Epidermal melanocyte (primary cell): Measurements from ENCODE around the gene RETREG3.
A peak's percentile ranks its signal among the peaks of the same experiment; 100 is the strongest.
"Not testable (repeated sequence)": the region's sequence is repeated elsewhere in the genome, so short reads cannot be mapped to it uniquely, and the experiment has no call there.

ENCODE experiments used
- DNase-seq: peaks from one replicate; pipeline ENCODE4 v3.0.0; 2011; ENCODE audit warnings: low spot score; ENCODE audit not compliant: insufficient read length

The RETREG3 gene

GRCh38 chr17:42613699-42614295 lies 4.6 kb upstream of the RETREG3 start:
- no peak for DNase-seq

DNA sequence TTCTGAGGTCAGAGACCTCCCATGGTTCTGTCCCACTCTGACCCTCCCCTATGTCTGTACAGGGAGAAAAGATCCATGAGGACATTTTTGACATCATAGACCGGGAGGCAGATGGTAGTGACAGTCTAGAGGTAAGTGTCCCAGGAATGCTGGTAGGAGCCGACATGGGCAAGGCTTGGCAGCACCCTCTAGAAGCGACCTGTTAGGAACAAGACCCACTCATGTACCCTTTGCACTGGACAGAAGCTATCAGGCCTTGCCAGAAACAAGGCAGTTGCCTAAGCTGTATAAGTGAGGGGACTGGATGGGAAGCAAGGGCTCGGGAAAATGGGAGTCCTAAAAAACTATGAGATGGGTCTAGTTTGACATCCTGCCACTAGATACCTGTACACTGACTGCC lies 2.8 kb upstream of the RETREG3 start:
- DNase-seq = no peak

DNA sequence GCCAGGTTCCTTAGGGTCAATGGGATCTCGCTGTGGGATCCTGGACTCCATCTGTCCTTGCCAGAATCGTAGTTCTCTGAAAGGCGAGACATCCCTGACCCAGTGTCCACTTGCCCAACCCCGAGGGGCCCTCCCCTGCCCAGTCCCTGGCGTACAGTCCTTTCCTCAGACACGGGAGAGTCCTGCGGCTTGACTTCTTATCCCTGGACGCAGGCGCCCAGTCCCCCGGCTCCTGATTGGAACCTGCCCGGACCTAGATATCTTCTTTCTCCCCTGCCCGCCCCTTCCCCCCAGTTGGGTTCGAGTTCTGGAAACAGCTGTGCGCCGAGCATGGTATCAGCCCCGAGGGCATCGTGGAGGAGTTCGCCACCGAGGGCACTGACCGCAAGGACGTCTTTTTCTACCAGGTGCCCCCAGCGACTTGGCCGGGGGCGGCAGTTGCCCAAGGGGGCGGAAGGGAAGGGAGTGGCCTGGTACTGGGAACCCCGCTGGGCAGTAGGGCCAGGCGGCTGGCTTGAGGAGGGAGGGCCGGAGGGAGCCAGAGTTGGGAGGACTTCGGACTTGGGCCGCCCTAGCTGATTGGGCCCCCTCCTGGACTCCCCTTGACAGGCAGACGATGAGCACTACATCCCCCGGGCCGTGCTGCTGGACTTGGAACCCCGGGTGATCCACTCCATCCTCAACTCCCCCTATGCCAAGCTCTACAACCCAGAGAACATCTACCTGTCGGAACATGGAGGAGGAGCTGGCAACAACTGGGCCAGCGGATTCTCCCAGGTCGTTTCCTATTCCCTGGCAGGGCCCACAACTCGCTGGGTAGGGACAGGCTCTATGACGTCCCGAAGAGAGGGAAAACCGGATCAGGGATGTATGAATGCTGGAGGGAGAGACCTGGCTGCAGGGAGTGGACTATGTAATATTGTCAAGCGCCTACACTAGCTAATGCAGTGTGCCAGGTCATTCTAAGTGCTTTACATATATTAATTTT lies 934 bp upstream of the RETREG3 start:
- not testable (repeated sequence) for DNase-seq

GRCh38 chr17:42608305-42609181 lies 631 bp downstream of the RETREG3 start:
- peak; percentile 19 for DNase-seq

GRCh38 chr17:42607769-42608168 lies 1.4 kb downstream of the RETREG3 start:
- DNase-seq = no peak

- no peak for DNase-seq
Observed at GRCh38 chr17:42603318-42603717, 5.9 kb downstream of the RETREG3 start.

DNA sequence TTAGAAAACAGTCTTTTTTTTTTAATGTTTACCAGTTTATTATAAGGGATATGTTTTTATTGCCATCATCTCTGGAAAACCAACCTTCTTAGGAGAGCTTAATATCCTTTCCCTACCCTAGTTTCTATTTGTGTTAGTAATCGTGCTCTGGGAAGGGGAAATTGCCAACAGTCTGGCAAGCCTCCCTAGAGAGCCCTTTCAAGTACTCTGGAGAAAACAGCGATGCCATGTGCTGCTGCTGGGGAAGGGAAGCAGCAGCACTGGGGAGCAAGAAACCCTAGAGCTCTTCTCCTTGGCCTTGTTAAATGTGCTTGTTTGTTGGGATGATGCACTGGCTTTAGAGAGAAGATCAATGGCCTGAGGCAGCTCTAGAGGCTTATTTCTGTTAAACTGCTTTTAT lies 10.3 kb downstream of the RETREG3 start:
- no peak for DNase-seq

DNA sequence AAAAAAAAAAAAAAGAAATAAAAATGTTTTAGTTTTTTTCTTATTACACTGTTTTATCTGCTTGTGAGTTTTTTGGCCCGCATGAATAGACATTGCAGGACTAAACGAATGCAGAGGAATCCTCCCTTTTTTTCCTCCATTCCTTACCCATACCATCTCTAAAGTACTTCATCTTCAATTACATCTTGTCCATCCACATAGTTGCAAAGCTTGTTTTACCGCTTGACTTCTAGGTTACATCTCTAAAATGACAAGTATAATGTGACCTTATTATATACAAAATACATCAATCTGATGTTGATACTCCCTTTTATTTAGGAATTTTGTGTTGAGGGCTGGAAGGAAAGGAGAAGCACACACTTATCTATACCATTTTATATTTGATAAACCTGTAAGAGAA lies 12.8 kb downstream of the RETREG3 start:
- DNase-seq = no peak

DNA sequence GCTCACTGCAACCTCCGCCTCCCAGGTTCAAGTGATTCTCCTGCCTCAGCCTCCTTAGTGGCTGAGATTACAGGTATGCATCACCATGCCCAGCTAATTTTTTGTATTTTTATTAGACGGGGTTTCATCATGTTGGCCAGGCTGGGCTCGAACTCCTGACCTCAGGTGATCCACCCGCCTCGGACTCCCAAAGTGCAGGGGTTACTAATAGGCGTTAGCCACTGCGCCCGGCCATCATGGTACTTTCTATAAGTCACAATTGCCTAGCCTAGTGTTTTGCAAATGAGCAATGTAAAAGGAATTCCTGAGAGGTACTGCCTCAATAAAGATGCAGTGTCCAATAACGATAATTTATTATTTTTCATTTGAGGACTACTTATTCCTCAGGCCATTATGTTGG lies 17.8 kb downstream of the RETREG3 start:
- no peak for DNase-seq

DNA sequence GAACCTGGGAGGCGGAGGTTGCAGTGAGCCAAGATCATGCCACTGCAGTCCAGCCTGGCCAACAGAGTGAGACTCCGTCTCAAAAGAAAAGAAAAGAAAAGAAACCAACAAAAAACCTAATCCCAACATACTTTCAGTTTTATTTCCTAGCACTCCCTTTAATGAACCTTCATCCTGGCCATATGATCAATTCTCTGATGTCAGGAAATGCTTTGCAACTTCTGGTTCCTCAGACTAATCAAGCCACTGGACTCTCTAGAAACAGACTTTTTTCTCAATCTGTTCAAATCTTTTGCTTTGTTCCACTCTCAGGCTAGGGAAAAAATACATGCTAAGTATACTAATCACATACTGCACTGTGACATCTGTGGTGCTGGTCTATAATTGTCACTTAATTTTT lies 18.3 kb downstream of the RETREG3 start:
- no peak for DNase-seq

GRCh38 chr17:42586514-42587230 lies 22.5 kb downstream of the RETREG3 start:
- no peak for DNase-seq

DNA sequence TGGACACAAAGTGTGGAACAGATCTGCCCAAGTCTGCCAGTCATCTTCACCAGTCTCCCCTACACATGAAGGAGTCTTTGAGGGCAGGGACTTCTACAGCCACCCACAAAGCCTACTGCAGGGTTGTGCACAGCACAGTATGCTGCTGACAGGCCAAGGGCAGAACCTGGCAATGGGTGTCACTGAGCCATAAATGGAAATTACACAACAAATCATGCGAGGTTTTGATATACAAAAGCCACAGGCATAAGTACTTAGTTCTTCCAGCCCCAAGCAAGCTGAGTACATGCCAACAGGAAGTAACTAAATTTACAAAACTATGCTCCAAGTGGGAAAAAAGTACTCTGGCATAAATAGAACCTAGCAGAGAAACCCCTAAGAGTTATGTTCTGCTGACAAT lies 23.8 kb downstream of the RETREG3 start:
- DNase-seq = no peak

GRCh38 chr17:42584880-42585279 lies 24.3 kb downstream of the RETREG3 start:
- DNase-seq = no peak

DNA sequence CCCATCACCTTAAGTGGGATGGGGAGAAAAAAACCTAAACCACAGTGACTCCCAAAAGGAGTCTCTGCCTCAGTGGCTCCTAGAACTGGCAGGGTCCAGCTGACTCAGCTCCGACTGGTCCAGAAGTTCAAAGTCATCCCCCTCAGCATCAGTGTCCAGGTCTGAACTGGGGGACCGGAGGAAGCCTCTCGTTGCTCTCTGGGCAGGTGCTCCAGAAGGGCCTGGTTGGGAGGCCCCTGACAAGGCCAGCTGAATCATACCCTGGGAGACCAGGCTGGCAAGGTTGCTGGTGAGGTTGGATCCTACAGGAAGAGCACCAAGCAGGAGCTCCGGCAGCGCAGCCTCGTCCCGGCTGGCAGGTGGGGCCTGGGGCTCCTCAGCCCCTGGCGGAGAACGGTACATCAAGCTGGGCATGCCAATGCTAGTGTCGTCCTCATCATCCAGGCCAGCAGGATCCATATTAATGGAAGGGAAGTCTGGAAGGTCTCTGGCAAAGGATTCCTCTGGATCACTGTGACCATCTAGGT lies 27.4 kb downstream of the RETREG3 start:
- no peak for DNase-seq

DNA sequence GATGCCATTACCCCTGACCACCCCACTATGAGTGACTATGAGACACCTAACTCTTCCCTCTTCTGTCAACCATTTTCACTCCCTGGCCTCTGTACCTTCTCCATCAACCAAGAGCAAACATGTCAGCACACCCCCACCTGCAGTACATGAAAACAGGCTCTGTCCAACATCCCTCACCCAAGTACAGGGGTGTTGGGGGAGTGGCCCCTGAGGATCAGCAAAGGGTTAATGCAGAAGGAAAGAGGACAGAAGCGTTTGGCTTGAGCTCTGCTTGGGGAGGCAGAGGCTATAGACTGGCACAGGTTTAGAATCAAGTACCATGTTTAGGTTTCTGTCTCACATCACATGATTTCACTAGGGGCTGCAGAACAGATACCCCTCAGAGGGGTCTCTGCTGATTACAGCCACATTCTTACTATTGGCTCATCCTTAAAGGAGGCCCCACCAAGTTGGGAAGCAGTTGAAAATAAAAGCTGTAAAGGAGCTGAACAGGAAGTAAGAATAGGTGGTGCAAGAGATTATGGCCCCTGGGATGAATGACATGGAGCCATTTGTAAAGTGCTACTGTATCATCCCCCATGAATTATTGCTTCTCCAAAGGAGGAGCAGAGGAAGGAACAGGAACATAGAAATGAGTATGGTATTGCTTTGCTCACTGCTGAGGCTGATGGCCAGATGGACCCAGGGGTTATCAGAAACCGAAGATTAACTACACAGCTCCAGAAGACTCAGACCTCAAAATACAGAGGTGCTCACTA lies 29.2 kb downstream of the RETREG3 start:
- DNase-seq = no peak

DNA sequence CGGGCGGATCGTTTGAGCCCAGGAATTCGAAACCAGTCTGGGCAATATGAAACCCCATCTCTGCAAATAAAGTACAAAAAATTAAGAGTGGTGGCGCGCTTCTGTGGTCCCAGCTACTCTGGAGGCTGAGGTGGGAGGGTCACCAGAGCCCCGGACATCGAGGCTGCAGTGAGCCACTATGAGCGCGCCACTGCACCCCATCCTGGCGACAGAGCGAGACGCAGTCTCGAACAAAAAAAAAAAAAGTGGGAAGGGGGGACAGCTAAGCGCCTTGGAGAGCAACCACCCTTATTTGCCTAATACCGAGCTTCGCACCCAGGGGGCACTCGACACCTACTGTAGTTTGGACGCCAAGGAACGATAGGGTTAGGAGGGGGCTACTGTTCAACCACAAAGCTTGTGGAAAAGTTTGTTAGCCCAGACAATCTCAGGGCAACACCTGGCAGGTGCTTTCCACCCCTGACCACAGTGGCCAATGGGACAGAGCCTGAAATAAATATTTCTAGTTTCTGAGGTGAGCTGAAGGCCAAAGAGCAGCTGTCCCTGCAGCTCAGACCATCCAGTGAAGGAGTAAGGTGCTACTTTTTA lies 30.8 kb downstream of the RETREG3 start:
- peak; percentile 79 for DNase-seq

DNA sequence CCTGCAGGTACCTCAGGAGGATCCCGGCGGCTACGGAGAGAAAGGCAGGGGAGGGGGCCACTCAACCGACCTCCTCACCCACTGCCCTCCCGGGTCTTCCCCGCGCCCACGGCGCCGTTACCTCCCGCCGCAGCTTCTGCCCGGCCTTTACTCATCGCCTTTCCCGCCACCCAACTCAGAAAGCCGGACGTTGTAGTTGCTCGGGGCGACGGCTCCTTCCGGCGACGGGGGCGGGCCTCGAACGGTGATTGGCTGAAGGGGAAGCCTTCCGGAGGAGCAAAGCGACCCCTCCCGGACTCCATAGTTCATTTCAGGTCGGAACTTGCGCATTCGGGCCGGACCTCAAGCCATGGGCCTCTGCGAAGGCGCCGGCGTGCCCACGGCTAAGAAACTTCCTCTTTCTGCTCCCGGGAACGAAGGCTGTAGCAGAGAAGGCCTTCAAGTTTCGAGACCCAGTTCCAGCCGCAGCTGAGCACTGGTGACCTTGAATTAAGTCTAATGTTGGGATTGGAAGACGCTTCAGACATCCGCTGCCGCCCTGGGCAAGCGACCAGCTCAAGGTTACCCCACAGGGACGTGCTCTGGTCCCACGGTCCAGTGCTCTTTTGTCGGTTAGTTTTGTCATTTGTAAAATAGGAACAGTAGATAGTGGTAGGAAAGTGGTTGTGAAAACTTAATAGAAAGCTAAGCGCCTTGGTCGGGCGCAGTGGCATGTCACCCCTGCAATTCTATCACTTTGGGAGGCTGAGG lies 31.5 kb downstream of the RETREG3 start, which contains the start of gene PSMC3IP:
PSMC3IP (minus strand) TSS at position 198 of the 750 bp plus-strand sequence; CDS start at position 155, 43 bp downstream.
- DNase-seq = peak; percentile 96

DNA sequence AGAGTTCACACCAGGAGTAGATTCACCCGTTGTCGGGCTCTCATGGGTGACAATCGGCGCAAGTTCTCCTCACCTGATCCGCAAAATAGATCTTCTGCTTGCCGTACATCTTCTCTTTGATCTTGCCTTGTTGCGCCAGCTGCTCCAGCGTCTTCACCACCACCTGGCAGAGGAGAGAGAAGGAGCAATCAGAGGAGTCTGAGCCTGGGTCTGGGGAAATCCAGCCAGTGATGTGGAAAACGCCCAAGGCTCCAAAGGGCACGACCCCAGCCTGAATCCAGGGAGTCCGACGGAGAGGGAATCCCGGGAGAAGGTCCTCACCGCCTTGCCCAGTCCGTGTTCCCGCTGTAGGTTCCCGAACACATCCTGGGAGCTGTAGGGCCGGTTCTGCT lies 32.0 kb downstream of the RETREG3 start:
- no peak for DNase-seq

DNA sequence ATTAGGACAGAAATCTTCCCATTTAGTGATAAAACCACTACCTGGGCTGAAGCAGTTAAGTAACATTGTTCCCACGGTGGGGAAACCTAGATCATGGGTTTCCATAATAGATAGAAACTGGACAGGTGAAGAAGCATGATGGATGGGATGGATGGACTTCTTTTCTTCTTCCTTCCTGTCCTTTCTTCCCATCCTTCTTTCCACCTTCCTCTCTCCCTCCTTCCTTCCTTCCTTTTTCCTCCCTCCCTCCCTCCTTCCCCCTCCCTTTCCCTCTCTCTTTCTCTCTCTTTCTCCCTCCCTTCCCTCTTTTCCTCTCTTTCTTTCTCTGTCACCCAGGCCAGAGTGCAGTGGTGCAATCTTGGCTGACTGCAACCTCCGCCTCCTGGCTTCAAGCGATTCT lies 34.7 kb downstream of the RETREG3 start:
- no peak for DNase-seq
